Vagina (tissue), 2 donors: ENCODE data around the gene VDAC1. TPM values are rescaled to one million over a fixed set of nuclear protein-coding genes. Genes with fewer than 3 reads are reported as not detected.

Experiments used
- DNase-seq, 2 donors: peaks; one replicate each; pipeline ENCODE4 v3.0.0-alpha.2; 2017; ENCODE audit errors: extremely low spot score in 2 of 2
- H3K27ac ChIP-seq: fragments of 200-600 bp; sonication (generic); one replicate; pipeline ENCODE4 v1.5.1; 2019
- H3K27me3 ChIP-seq: fragments of 200-600 bp; sonication (generic); one replicate; pipeline ENCODE4 v1.5.1; 2019
- H3K36me3 ChIP-seq, 2 donors: fragments of 200-600 bp; sonication (generic); one replicate each; pipeline ENCODE4 v1.5.1; 2017 to 2019
- H3K4me1 ChIP-seq: fragments of 200-600 bp; sonication (generic); one replicate; pipeline ENCODE4 v1.5.1; 2019
- H3K4me3 ChIP-seq, 2 donors: fragments of 200-600 bp; sonication (generic); 1 replicate in 1 of 2; 2 replicates in 1 of 2; pipeline ENCODE4 v1.5.1; 2016 to 2019
- H3K9me3 ChIP-seq: fragments of 200-600 bp; sonication (generic); one replicate; pipeline ENCODE4 v1.5.1; 2019
- POLR2A ChIP-seq, 2 donors: fragments of 450-650 bp; IDR thresholded peaks; one replicate each; pipeline ENCODE4 v1.6.1; 2017; ENCODE audit warnings: antibody characterized with exemption in 2 of 2, mild to moderate bottlenecking in 2 of 2, moderate library complexity in 2 of 2
- POLR2AphosphoS5 ChIP-seq, 2 donors: sonication (generic); formaldehyde crosslinking; IDR thresholded peaks; one replicate each; pipeline ENCODE4 v1.9.0; 2017; ENCODE audit warnings: antibody characterized with exemption in 2 of 2, mild to moderate bottlenecking in 2 of 2, low read depth in 1 of 2; ENCODE audit not compliant: insufficient read depth in 1 of 2
- intact Hi-C: fragments of 100-400 bp; cut with DNase I; formaldehyde crosslinking; loops from one replicate; pipeline ENCODE4 v1.15.1; 2023
- total RNA-seq: library from RNA; depleted of rRNA; stranded (reverse); fragments of >200 nt; gene quantifications from one replicate; pipeline ENCODE4 v1.2.3, GENCODE V29; 2016
- TF ChIP-seq, protein P1 (sequence below), 3 experiments: fragments of 450-650 bp in 2 of 3; fragments of 200-600 bp in 1 of 3; sonication (generic) in 1 of 3; IDR thresholded peaks; one replicate each; pipeline ENCODE4 v1.5.1; 2017 to 2019; ENCODE audit warnings: antibody characterized with exemption in 3 of 3, mild to moderate bottlenecking in 2 of 3, moderate library complexity in 2 of 3

VDAC1 gene
- total RNA-seq, 1 donor from 2014 or later, result 95.3 TPM

DNA sequence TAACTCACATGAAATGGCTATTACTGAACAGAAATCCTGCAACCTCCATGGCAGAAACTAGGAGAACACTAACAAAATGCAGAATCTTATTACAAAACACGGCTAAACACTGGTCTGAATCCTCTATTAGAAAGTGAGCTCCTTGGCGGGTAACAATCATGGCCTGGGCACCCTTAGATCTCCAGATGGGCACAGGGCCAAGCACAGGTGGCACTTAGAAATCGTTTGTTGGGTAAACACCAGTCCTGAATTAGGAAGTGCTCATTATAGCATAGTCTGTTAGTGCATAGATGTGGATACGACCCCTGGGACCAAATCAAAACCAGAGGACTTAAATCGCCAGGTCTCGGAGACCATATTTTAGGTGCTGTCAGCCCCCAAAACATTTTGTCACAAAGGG, 14.4 kb downstream of the VDAC1 start:
- TF ChIP-seq POLR2A (IDR thresholded peaks at IDR 0.05) (no peak), POLR2AphosphoS5 (IDR thresholded peaks at IDR 0.05; ENCODE audit: insufficient read depth in 1 of 2, low read depth in 1 of 2) (no peak)
- TF ChIP-seq, protein P1, sequence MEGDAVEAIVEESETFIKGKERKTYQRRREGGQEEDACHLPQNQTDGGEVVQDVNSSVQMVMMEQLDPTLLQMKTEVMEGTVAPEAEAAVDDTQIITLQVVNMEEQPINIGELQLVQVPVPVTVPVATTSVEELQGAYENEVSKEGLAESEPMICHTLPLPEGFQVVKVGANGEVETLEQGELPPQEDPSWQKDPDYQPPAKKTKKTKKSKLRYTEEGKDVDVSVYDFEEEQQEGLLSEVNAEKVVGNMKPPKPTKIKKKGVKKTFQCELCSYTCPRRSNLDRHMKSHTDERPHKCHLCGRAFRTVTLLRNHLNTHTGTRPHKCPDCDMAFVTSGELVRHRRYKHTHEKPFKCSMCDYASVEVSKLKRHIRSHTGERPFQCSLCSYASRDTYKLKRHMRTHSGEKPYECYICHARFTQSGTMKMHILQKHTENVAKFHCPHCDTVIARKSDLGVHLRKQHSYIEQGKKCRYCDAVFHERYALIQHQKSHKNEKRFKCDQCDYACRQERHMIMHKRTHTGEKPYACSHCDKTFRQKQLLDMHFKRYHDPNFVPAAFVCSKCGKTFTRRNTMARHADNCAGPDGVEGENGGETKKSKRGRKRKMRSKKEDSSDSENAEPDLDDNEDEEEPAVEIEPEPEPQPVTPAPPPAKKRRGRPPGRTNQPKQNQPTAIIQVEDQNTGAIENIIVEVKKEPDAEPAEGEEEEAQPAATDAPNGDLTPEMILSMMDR (IDR thresholded peaks at IDR 0.05), result no peak
- intact Hi-C loops, result no loop called here
- no peak for DNase-seq
- Histone ChIP-seq H3K9me3 (no peaks in the 10 kb centered on the region), H3K36me3 (peaks cover 0 to 57% of the 10 kb centered on the region in 2 donors), H3K4me1 (peaks cover 33% of the 10 kb centered on the region), H3K27me3 (no peaks in the 10 kb centered on the region), H3K4me3 (no peak overlapping the region), H3K27ac (no peak overlapping the region)

DNA sequence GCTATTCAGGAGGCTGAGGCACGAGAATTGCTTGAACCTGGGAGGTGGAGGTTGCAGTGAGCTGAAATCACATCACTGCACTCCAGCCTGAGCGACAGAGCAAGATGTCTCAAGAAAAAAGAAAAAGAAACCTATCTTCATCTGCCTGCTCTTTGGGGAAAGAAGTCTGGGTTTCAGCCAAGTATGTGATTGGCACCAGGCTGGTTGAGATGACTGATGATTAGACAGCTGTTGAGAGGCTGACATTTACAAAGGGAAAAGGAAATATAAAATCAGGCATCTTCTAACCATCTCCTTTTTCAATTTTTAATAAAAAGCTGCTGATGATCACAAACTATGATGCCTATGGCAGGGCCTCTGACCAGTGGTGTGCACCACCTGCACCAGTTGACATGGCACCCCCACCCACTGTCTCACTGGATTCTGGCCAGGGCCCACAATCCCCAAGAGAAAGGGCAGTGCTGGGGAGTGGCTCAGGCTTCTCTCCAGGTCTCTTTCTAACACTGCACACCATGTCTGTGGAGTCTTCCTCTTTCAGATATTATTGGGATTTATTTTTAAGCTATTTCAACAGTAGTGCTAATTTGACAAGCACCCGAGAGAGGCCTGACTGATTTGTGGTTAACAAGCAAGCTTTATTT, 19.1 kb downstream of the VDAC1 start:
- no peaks in the 10 kb centered on the region for H3K27me3 ChIP-seq
- H3K4me3 ChIP-seq, result no peak overlapping the region
- H3K4me1 ChIP-seq, result no peaks in the 10 kb centered on the region
- H3K27ac ChIP-seq, result no peak overlapping the region
- TF ChIP-seq, protein P1 (IDR thresholded peaks at IDR 0.05), result no peak
- TF ChIP-seq POLR2AphosphoS5 (IDR thresholded peaks at IDR 0.05; ENCODE audit: insufficient read depth in 1 of 2, low read depth in 1 of 2), result no peak
- TF ChIP-seq POLR2A (IDR thresholded peaks at IDR 0.05), result no peak
- H3K36me3 ChIP-seq, result peaks cover 0 to 74% of the 10 kb centered on the region in 2 donors
- no peak for DNase-seq
- intact Hi-C loops, result no loop called here
- no peaks in the 10 kb centered on the region for H3K9me3 ChIP-seq

DNA sequence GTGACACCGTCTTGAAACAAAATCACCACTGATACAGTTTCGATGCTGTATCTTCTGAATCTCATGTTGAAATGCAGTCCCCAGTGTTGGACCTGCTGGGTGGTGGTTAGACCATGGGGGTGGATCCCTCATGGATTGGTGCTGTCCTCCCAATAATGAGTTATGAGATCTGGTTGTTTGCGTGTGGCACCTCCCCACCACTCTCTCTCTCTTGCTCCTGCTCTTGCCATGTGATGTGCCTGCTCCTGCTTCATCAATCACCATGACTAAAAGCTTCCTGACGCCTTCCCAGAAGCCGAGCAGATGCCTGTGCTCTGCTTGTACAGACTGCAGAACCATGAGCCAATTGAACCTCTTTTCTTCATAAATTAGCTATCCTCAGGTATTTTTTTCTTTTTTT, 21.1 kb downstream of the VDAC1 start:
- Histone ChIP-seq H3K9me3 (no peaks in the 10 kb centered on the region), H3K27me3 (no peaks in the 10 kb centered on the region), H3K27ac (no peak overlapping the region), H3K36me3 (peaks cover 0 to 66% of the 10 kb centered on the region in 2 donors), H3K4me3 (no peak overlapping the region), H3K4me1 (no peaks in the 10 kb centered on the region)
- no peak for DNase-seq
- TF ChIP-seq POLR2A (IDR thresholded peaks at IDR 0.05), result no peak
- TF ChIP-seq, protein P1 (IDR thresholded peaks at IDR 0.05), result no peak
- TF ChIP-seq POLR2AphosphoS5 (IDR thresholded peaks at IDR 0.05; ENCODE audit: insufficient read depth in 1 of 2, low read depth in 1 of 2), result no peak
- intact Hi-C loops, result no loop called here

DNA sequence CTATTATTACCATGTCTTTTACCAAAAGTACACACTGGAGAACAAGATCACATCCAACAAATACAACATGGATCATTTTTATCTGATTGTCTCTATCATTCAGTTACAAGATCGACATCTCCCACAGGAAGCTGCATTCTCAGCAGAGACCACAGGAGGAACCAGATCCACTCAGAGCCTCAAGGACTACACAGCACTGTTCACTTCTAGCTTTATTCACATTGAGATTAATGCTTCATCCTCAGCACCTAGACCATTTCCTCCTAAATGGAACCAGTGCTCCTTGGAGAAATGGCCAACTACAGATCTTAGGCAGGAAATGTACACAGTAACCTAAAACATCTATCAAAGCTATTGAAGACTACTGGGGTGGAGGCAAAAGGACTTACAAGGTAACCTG, 23.1 kb downstream of the VDAC1 start:
- H3K27me3 ChIP-seq, result no peaks in the 10 kb centered on the region
- no peak for DNase-seq
- no peaks in the 10 kb centered on the region for H3K4me1 ChIP-seq
- H3K36me3 ChIP-seq, result peaks cover 0 to 47% of the 10 kb centered on the region in 2 donors
- no peaks in the 10 kb centered on the region for H3K9me3 ChIP-seq
- no peak overlapping the region for H3K4me3 ChIP-seq
- intact Hi-C loops, result no loop called here
- no peak overlapping the region for H3K27ac ChIP-seq
- TF ChIP-seq POLR2AphosphoS5 (IDR thresholded peaks at IDR 0.05; ENCODE audit: insufficient read depth in 1 of 2, low read depth in 1 of 2) (no peak), POLR2A (IDR thresholded peaks at IDR 0.05) (no peak)
- TF ChIP-seq, protein P1 (IDR thresholded peaks at IDR 0.05), result no peak

- intact Hi-C loops, result no loop called here
- H3K36me3 ChIP-seq, result peaks cover 0 to 48% of the 10 kb centered on the region in 2 donors
- no peaks in the 10 kb centered on the region for H3K27me3 ChIP-seq
- DNase-seq, result no peak
- no peaks in the 10 kb centered on the region for H3K9me3 ChIP-seq
- TF ChIP-seq, protein P1 (IDR thresholded peaks at IDR 0.05), result no peak
- TF ChIP-seq POLR2A (IDR thresholded peaks at IDR 0.05), result no peak
- no peak for TF ChIP-seq POLR2AphosphoS5 (IDR thresholded peaks at IDR 0.05; ENCODE audit: insufficient read depth in 1 of 2, low read depth in 1 of 2)
- H3K4me1 ChIP-seq, result no peaks in the 10 kb centered on the region
- H3K27ac ChIP-seq, result no peak overlapping the region
- no peak overlapping the region for H3K4me3 ChIP-seq
These were observed 24.1 kb downstream of the VDAC1 start for GRCh38 chr5:133980652-133981051.
